ENCODE measurements around the gene CCS.
"Not testable (repeated sequence)": the region's sequence is repeated elsewhere in the genome, so short reads cannot be mapped to it uniquely, and the experiment has no call there.

Gene CCS

GRCh38 chr11:66561178-66561974 is 31.6 kb upstream of the CCS start:
- no peak for DNase-seq (ENCODE audit: low read depth in 2 of 2)

- DNase-seq (ENCODE audit: low read depth in 2 of 2): no peak
Observed at GRCh38 chr11:66561975-66562248, 31.1 kb upstream of the CCS start.

GRCh38 chr11:66562275-66562674 is 30.7 kb upstream of the CCS start:
- DNase-seq (ENCODE audit: low read depth in 2 of 2): no peak

- no peak for DNase-seq (ENCODE audit: low read depth in 2 of 2)
Observed at GRCh38 chr11:66562907-66563583, 29.9 kb upstream of the CCS start.

GRCh38 chr11:66563832-66564231 is 29.2 kb upstream of the CCS start:
- DNase-seq (ENCODE audit: low read depth in 2 of 2): no peak

GRCh38 chr11:66564538-66564937 is 28.4 kb upstream of the CCS start:
- no peak for DNase-seq (ENCODE audit: low read depth in 2 of 2)

- DNase-seq (ENCODE audit: low read depth in 2 of 2): no peak
Observed at GRCh38 chr11:66564984-66565383, 28.0 kb upstream of the CCS start.

GRCh38 chr11:66566221-66566620 is 26.8 kb upstream of the CCS start:
- no peak for DNase-seq (ENCODE audit: low read depth in 2 of 2)

- DNase-seq (ENCODE audit: low read depth in 2 of 2): no peak
Observed at GRCh38 chr11:66567787-66568123, 25.2 kb upstream of the CCS start.

GRCh38 chr11:66568124-66568916 is 24.7 kb upstream of the CCS start, which contains the start of gene CTSF:
Gene CTSF (minus strand): TSS chr11:66568606. CDS start chr11:66568486, 120 bp downstream.
- peak; percentile 55 for DNase-seq (ENCODE audit: low read depth in 2 of 2)

- DNase-seq (ENCODE audit: low read depth in 2 of 2): no peak
Observed at GRCh38 chr11:66569076-66569475, 23.9 kb upstream of the CCS start.

GRCh38 chr11:66570079-66570849 is 22.7 kb upstream of the CCS start:
- no peak for DNase-seq (ENCODE audit: low read depth in 2 of 2)

- no peak for DNase-seq (ENCODE audit: low read depth in 2 of 2)
Observed at GRCh38 chr11:66570850-66571180, 22.2 kb upstream of the CCS start.

- peak; percentile 56 to 74 for DNase-seq (ENCODE audit: low read depth in 2 of 2)
Observed at GRCh38 chr11:66579017-66579606, 13.9 kb upstream of the CCS start.

- no peak for DNase-seq (ENCODE audit: low read depth in 2 of 2)
Observed at GRCh38 chr11:66580803-66581202, 12.2 kb upstream of the CCS start.

- no peak for DNase-seq (ENCODE audit: low read depth in 2 of 2)
Observed at GRCh38 chr11:66581261-66581660, 11.7 kb upstream of the CCS start.

GRCh38 chr11:66582565-66583147 is 10.3 kb upstream of the CCS start:
- not testable (repeated sequence) for DNase-seq (ENCODE audit: low read depth in 2 of 2)

- not testable (repeated sequence) for DNase-seq (ENCODE audit: low read depth in 2 of 2)
Observed at GRCh38 chr11:66585447-66585846, 7.5 kb upstream of the CCS start.

- no peak for DNase-seq (ENCODE audit: low read depth in 2 of 2)
Observed at GRCh38 chr11:66586136-66586535, 6.8 kb upstream of the CCS start.

GRCh38 chr11:66589315-66589714 is 3.7 kb upstream of the CCS start:
- DNase-seq (ENCODE audit: low read depth in 2 of 2): not testable (repeated sequence)

- DNase-seq (ENCODE audit: low read depth in 2 of 2): no peak
Observed at GRCh38 chr11:66589996-66590675, 2.8 kb upstream of the CCS start.
